Kidney epithelial cell (primary cell): Measurements from ENCODE around the gene EPHB3. TPM values are rescaled to one million over a fixed set of nuclear protein-coding genes. Genes with fewer than 3 reads are reported as not detected.

Experiments
- DNase-seq: peaks from one replicate; pipeline ENCODE4 v3.0.0-alpha.2; 2010; ENCODE audit warnings: low read depth
- H3K27me3 ChIP-seq: 2 replicates; pipeline ENCODE4 v1.6.0; 2011; ENCODE audit warnings: low read length; ENCODE audit not compliant: control insufficient read depth, insufficient read depth
- H3K36me3 ChIP-seq: 2 replicates; pipeline ENCODE4 v1.5.1; 2011; ENCODE audit warnings: low read length; ENCODE audit not compliant: control insufficient read depth, insufficient read depth
- H3K4me3 ChIP-seq: 2 replicates; pipeline ENCODE4 v1.5.1; 2011; ENCODE audit warnings: low read depth, mild to moderate bottlenecking, control low read depth, low read length
- CTCF ChIP-seq: IDR thresholded peaks from 2 replicates; pipeline ENCODE4 v1.5.1; 2011; ENCODE audit warnings: mild to moderate bottlenecking, moderate library complexity, low read length, control low read depth, inconsistent platforms; ENCODE audit not compliant: insufficient read depth, poor library complexity, severe bottlenecking
- total RNA-seq: library from RNA; depleted of rRNA; stranded (reverse); fragments of >200 nt; gene quantifications from 2 replicates; pipeline ENCODE4 v1.2.3, GENCODE V29; 2015

Gene EPHB3
- total RNA-seq, 1 donor from 2014 or later, result 1.5 TPM

GRCh38 chr3:184604615-184605290, 43.2 kb downstream of the EPHB3 start:
- peaks cover 59% of the 10 kb centered on the region for H3K27me3 ChIP-seq
- no peak overlapping the region for H3K4me3 ChIP-seq
- H3K36me3 ChIP-seq, result no peaks in the 10 kb centered on the region
- no peak for DNase-seq
- no peak for TF ChIP-seq CTCF

- DNase-seq, result no peak
- no peaks in the 10 kb centered on the region for H3K36me3 ChIP-seq
- no peak overlapping the region for H3K4me3 ChIP-seq
- H3K27me3 ChIP-seq, result peaks cover 28% of the 10 kb centered on the region
- no peak for TF ChIP-seq CTCF
Observed at GRCh38 chr3:184608209-184608608, 46.6 kb downstream of the EPHB3 start.

- peaks cover 14% of the 10 kb centered on the region for H3K27me3 ChIP-seq
- no peaks in the 10 kb centered on the region for H3K36me3 ChIP-seq
- no peak overlapping the region for H3K4me3 ChIP-seq
- no peak for DNase-seq
- TF ChIP-seq CTCF, result no peak
Observed at GRCh38 chr3:184609476-184610244, 48.1 kb downstream of the EPHB3 start.

GRCh38 chr3:184610245-184610871, 48.8 kb downstream of the EPHB3 start:
- Histone ChIP-seq H3K4me3 (no peak overlapping the region), H3K27me3 (peaks cover 7% of the 10 kb centered on the region), H3K36me3 (no peaks in the 10 kb centered on the region)
- no peak for DNase-seq
- TF ChIP-seq CTCF, result no peak

GRCh38 chr3:184611607-184612281, 50.2 kb downstream of the EPHB3 start:
- no peaks in the 10 kb centered on the region for H3K36me3 ChIP-seq
- no peak overlapping the region for H3K4me3 ChIP-seq
- no peaks in the 10 kb centered on the region for H3K27me3 ChIP-seq
- no peak for TF ChIP-seq CTCF
- DNase-seq, result no peak
